NCI-H146 treated with DMSO at 0.1 percent for 48 hours (cell line): ENCODE results near the gene NEMP2.

ENCODE experiments used
- DNase-seq: peaks from one replicate; lab custom pipeline; 2025; ENCODE audit not compliant: unreplicated experiment; lab: John Stamatoyannopoulos, UW

NEMP2 gene

GRCh38 chr2:190561094-190561493 is 26.6 kb upstream of the NEMP2 start:
- no peak for DNase-seq

GRCh38 chr2:190554357-190555006 is 20.0 kb upstream of the NEMP2 start:
- DNase-seq: no peak

DNA sequence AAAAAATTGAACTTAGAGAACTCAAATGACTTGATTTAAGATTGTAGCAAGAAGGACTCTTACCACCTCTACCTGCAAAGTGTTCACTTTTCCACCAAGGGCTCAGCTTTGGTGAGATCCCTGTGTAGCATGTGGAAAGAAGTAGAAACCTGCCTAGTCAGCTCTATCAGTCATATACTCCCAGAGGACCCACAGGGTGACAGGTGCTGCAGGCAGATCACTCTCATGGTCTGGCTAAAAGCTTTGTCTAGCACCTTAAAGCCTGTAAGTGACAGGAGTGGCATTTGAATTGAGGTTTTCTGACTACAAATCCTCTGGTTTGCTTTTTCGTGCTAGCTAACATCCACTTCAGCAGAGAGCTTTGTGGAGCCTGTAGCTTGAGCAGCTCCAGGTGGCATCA is 18.7 kb upstream of the NEMP2 start:
- DNase-seq: no peak

- DNase-seq: no peak
These were observed 17.4 kb upstream of the NEMP2 start for GRCh38 chr2:190551928-190552327.

DNA sequence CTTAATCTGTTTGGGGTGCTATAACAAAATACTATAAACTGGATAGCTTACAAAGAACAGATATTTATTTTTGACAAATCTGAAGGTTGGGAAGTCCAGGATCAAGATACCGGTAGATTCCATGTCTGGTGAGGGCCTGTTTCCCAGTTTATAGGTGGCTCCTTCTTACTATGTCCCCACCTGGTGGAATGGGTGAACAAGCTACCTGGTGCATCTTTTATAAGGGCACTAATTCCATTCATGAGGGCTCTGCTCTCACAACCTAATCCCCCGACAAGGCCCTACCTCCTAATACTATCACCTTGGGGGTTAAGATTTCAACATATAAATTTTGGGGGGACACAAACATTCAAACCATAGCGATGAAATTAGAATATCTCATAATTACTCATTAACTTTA is 15.6 kb upstream of the NEMP2 start:
- no peak for DNase-seq

DNA sequence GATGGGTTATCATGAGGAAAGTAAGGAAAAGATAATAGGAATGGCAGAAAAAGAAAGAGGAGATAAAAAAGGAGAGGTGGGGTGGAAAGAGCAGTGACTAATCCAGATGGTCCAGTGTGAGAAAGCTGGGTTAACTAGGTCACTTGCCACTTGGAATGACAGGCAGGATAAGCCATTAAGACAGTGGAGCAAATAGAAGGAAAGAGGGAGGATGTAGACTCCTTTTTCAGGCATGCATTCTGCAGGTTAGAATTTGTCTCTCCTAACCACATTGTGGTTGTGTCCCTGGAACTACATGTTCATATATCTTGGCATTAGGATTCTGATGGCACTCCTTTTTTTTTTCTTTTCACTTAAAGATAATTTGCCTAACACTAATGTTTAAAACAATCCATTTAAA is 13.4 kb upstream of the NEMP2 start:
- no peak for DNase-seq

GRCh38 chr2:190546734-190547133 is 12.2 kb upstream of the NEMP2 start:
- DNase-seq: no peak

- no peak for DNase-seq
These were observed 11.2 kb upstream of the NEMP2 start for GRCh38 chr2:190545555-190546385.

DNA sequence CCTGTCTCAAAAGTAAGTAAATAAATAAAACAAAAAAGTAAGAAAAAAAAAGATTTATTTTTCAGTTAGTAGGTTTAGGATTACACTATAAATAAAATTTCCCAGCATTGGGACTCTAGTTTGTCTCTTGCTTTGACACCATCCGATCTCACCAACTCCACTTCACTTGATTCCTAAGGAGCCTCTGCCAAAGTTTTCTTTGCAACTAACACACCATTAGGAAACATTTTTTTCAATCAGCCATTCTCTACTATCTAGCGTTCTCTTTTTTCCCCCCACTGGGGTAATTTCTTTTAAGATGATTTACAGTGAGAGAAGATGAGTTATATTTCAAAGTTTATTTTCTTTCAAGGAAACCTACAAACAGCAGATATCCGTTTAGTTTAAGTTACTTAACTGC is 10.6 kb upstream of the NEMP2 start:
- DNase-seq: no peak

DNA sequence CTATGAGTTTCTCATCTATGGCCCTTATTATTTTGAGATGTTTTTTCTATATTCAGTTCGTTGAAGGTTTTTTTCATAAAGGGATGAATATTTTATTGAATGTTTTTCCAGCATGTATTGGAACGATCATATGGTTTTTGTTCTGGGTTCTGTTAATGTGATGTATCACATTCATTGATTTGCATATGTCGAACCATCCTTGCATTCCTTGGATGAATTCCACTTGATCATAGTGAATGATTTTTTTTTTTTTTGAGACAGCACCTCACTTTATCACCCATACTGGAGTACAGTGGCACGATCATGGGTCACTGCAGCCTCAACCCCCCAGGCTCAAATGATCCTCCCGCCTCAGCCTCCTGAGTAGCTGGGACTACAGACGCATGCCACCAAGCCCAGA is 5.5 kb upstream of the NEMP2 start:
- DNase-seq: no peak

DNA sequence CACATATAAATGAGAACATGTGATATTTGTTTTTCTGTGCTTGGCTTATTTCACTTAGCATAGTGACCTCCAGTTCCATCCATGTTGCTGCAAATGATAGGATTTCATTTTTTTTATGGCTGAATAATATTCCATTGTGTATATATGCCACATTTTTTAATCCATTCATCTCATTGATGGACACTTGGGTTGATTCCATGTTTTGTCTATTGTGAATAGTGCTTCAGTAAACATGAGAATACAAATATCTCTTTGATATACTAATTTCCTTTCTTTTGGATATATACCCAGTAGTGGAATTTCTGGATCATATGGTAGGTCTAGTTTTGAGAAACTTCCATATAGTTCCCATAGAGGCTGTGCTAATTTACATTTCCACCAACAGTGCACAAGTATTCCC is 3.7 kb upstream of the NEMP2 start:
- DNase-seq: no peak

- DNase-seq: no peak
These were observed 3.2 kb upstream of the NEMP2 start for GRCh38 chr2:190537765-190538164.

DNA sequence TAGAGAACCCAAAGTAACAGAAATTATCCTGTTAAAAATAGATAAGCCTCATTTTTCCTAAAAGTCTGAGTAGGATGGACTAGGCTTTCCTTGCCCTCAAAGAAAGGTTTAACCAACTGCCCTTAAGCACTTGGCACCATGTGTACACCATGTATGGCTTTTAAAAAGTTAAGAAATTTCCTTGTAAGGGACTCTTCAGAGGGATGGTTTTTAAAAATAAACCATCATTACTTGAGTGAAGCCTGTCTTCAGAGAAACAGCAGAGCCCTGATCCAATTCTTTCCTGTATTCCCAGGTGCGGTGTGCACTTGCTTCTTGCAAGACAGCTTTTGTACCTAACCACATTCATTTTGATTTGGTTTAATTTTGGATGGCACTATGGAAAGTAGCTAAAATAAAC is 1.1 kb upstream of the NEMP2 start:
- DNase-seq: no peak

DNA sequence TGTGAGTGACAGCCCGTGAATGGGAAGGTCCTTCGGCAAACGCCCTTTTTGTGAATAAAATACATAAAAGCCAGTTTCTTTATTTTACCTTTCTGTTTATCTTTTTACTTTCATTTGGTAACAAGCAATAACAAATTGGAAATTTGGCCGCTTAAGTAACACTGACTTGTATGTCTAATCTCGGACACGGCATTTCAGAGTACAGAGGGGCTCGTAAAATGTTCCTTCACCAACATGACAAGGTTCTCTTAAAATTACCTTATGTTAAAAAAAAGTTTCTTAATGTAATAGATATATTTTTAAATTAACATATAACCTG is 558 bp upstream of the NEMP2 start:
- no peak for DNase-seq

DNA sequence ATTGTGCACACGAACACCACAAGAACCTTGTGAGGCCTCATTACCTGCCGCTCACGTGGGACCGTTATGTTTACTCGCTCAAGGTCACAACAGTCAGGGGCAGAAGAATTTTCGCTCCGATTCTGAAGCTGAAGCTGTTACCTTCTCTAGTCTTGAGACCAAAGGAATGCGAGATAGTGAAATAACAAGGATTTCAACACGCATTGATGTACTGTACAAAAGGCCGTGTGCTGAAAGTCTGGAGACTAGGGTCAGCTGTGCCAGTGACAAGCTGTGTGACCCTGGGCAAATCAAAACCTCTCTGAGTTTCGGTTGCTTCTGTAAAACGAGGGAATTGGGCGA is 583 bp downstream of the NEMP2 start:
- DNase-seq: no peak

- no peak for DNase-seq
These were observed 1.2 kb downstream of the NEMP2 start for GRCh38 chr2:190533175-190533967.

DNA sequence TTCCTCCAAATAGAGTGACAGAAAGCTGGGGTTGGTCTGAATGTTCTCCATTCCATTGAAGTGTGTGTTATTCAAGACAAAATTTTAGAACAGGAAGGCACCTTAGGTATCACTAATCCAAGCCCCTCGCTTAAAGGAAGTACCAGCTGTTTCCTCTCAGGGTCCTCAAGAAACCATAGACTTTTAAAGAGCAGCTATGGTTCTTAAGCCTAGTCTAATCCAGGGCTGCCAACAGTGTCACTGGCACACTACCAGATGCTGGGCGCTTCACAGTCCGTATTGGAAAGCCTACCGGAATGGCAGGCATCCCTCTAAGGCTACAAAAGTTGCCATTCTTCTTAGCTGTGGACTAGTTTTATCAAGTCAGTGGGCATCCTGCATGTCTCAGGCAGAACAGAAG is 1.9 kb downstream of the NEMP2 start:
- DNase-seq: no peak

- DNase-seq: no peak
These were observed 4.1 kb downstream of the NEMP2 start for GRCh38 chr2:190530248-190530900.

GRCh38 chr2:190529486-190530247 is 4.9 kb downstream of the NEMP2 start:
- DNase-seq: no peak

DNA sequence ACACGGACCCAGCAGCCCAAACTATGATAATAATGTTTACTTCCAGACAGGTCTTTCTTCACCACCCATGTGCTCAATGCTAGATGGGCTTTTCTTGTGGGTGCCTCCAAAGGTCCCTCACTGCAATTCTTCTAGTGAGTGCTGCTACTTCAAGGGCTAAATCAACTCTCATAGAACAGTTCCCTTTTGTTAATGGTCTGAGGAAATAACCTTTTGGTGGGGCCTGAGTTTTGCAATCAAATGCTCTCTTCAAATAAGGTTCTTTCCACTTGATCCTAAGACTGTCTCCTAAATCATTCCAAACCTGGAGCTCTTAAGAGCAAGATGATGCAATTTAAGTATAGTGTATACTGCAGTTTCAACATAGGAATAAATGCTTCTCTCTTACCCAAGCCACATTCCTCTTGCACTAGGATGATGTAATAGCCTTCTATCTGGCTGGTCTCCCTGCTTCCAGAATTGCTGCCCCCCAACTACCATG is 6.0 kb downstream of the NEMP2 start:
- DNase-seq: no peak

- DNase-seq: no peak
These were observed 6.6 kb downstream of the NEMP2 start for GRCh38 chr2:190527918-190528317.
